CD4-positive, alpha-beta T cell treated with Interleukin-12 subunit alpha and Interleukin-12 subunit beta, for 1 hour (primary cell): ENCODE data around the gene OR2M3.
"Not testable (repeated sequence)": the region's sequence is repeated elsewhere in the genome, so short reads cannot be mapped to it uniquely, and the experiment has no call there.

Experiments used
- DNase-seq: peaks from one replicate; pipeline ENCODE4 v3.0.0-alpha.2; 2020

OR2M3 gene, protein sequence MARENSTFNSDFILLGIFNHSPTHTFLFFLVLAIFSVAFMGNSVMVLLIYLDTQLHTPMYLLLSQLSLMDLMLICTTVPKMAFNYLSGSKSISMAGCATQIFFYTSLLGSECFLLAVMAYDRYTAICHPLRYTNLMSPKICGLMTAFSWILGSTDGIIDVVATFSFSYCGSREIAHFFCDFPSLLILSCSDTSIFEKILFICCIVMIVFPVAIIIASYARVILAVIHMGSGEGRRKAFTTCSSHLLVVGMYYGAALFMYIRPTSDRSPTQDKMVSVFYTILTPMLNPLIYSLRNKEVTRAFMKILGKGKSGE

DNA sequence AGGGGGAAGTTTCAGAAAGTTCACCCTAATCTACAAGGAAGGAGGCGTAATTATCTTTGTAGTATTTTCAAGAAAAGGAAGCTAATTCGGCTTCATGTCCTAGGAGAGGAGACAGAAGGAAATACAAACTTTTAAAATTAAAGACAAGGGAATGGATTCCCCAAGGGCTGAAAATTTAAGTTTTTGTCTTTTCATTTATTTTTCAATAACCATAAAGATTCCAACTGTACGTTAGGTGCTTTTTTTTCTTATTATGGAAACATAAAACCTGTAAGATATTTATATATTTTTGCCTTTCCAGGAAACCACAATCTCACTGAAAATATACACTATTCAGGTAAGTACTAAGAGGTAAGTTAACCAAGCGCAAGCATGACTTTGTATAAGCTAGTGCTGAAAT lies at the start of gene OR2M3:
Gene OR2M3 (plus strand): TSS at position 301 of the 400 bp plus-strand sequence. CDS start 5,803 bp downstream, outside the sequence.
- DNase-seq, result no peak

DNA sequence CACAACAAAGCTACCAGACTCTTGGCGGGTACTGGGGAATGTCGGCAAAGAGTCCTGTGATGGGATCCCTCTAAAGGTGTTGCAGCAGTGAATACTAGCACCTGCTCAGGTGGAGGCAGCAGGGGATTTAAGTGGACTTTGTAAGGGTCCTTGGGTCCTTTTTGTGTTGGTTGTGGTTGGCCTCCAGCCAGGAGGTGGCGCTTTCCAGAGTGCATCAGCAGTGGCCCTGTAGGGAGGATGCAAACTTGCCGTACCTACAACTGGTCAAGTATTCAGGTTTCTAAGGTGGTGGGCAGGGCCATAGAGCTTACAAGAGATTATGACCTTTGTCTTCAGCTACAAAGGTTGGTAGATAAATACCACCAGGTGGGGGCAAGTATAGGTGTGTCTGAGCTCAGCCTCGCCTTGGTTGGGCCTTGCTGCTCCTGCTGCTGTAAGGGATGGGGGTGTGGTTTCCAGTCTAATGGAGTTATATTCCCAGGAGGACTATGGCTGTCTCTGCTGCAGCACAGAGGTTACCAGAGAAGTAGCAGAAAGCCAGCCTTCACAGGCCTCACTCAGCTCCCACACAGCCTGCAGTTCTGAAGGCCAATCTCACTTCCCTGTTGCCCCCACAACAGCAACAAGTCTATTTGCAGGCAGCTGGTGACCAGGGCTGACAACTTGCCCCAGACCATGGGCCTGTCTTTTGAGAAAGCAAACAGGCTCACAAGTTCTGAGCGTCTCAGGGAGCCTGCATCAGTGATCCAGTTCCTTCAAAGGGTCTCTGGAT lies 44.8 kb upstream of the OR2M3 start:
- no peak for DNase-seq

DNA sequence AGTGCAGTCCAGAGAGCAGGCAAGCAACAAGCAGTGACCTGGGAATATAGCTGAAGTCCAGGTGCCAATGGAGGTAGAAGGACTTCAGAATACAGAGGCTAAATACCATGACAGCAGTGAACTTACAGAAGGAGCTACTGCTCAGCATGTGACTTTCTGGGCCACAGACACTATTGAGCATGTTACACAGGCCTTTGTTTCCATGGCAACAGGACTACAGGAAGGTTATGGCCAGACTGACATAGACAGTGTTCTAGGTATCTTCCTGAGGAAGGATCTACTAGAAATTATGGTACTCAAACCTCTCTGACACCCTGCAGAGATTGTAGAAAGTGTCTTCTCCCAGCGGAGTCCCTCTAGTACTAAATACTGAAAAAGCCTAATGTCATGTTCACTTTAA lies 41.1 kb upstream of the OR2M3 start:
- DNase-seq, result no peak

DNA sequence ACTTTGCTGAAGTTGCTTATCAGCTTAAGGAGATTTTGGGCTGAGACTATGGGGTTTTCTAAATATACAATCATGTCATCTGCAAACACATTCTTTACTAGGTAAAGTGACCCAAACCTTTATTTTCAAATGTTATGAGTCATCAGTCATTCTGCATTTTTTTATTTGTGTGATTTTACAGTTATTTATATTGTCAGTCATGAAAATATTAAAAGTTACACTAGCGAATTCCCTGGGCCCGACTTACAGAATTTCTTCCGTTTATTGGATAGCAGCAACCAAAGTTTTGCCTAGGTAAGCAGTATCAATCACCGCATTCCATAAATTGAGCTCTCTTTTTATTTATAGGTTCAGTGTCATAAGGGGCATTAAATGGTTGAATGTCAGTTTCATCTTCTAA lies 38.3 kb upstream of the OR2M3 start:
- DNase-seq, result no peak

DNA sequence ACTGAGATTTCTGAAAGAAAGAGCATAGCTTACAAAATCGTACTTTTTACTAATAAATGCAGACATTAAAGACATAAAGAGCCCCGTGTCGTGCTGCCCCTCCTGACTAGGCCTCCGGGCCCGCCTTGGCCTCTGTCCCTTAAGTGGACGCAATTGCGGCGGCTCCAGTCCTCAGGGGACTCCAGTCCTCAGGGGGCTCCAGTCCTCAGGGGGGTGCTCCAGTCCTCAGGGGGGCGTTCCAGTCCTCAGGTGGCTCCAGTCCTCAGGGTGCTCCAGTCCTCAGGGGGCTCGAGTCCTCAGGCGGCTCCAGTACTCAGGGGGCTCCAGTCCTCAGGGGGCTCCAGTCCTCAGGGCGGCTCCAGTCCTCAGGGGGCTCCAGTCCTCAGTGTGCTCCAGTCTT lies 33.0 kb upstream of the OR2M3 start:
- no peak for DNase-seq

DNA sequence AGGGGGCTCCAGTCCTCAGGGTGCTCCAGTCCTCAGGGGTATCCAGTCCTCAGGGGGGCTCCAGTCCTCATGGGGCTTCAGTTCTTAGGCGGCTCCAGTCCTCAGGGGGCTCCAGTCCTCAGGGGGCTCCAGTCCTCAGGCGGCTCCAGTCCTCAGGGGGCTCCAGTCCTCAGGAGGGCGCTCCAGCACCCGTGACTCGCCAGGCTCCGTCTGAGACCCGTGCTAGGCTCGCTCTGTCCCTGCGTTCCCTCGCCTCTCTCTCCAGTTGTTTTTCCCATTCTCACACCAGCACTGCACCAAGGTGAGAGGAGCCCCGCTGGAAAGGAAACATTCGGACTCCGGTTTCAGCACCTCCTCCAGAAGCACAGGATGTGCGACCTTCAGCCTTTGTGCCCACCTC lies 31.9 kb upstream of the OR2M3 start:
- no peak for DNase-seq

DNA sequence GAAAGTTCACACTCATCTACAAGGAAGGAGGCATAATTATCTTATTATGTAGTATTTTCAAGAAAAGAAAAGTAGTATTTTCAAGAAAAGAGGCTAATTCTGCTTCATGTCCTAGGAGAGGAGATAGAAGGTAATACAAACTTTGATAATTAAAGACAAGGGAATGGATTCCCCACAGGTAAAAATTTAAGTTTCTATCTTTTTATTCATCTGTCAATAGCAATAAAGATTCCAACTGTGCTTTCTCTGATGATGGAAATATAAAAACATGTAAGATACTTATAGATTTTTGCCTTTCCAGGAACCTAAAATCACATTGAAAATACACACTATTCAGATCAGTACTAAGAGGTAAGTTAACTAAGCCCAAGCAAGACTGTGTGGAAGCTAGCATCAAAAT lies 22.5 kb upstream of the OR2M3 start, which contains the start of gene OR2M2:
Gene OR2M2 (plus strand): TSS at position 301 of the 400 bp plus-strand sequence. CDS start 5,165 bp downstream, outside the sequence.
- no peak for DNase-seq

DNA sequence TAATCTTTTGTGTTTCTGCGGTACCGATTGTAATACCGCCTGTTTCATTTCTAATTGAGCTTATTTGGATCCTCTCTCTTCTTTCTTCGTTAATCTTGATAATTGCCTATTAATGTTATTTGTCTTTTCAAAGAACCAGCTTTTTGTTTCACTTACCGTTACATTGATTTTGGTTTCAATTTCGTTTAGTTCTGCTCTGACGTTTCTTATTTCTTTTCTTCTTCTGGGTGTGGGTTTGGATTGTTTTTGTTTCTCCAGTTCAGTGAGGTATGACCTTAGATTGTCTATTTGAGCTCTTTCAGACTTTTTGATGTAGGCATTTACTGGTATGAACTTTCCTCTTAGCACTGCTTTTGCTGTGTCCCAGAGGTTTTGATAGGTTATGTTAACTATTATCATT lies 13.1 kb upstream of the OR2M3 start:
- no peak for DNase-seq

DNA sequence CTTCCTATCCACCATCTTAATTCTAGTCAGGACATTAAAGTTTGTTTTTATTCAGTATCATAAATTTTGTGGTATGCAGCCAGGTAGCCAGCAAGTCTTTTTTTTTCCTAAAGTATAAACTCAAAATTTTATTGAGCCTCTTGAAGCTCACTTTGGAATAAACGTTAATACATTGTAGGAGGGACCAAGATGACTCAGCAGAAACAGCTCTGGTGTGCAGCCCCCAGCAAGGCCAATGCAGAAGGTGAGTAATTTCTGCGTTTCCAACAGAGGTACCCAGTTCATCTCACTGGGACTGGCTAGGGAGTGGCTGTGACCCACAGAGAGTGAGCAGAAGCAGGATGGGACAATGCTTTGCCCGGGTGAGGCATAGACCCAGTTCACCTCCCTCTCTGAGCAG lies 9.7 kb upstream of the OR2M3 start:
- no peak for DNase-seq

DNA sequence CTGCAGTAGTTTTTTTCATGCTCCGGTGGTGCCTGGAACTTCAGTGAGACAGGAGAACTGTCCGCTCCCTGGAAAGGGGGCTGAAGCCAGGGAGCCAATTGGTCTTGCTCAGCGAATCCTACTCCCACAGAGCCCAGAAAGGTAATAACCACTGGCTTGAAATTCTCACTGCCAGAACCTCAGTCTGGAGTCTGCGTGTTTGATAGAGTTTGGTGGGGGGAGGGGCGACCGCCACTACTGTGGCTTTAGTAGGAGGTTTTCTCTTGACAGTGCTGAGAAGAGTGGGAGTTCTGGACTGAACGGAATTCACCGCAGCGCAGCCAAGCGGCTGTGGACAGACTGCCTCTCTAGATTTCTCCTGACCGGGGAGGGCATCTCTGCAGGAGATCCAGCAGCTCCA lies 8.0 kb upstream of the OR2M3 start:
- no peak for DNase-seq

DNA sequence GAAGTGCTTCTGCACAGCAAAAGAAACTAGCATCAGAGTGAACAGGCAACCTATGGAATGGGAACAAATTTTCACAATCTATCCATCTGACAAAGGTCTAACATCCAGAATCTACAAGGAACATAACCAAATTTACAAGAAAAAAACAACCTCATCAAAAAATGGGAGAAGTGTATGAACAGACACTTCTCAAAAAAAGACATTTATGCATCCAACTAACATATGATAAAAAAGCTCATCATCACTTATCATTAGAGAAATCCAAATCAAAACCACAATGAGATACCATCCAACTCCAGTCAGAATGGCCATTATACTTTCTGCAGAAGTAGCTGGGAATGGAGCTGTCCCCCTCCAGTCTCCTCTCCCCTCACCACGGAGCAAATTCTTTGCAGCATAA lies 2.9 kb upstream of the OR2M3 start:
- no peak for DNase-seq

DNA sequence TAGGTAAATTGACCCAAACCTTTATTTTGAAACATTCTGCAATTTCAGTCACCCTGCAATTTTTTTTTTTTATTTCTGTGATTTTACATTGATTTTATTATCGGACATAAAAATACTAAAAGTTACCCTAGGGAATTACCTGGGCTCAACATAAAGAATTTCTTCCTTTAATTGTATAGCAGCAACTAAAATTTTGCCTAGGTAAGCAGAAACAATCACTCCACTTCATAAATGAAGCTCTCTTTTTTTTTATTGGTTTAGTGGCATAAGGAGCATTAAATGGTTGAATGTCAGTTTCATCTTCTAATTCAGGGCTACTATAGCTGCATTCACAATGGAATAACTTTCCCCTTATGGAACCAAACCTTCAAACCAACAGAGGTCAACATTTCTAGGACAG lies 18.8 kb downstream of the OR2M3 start:
- no peak for DNase-seq

DNA sequence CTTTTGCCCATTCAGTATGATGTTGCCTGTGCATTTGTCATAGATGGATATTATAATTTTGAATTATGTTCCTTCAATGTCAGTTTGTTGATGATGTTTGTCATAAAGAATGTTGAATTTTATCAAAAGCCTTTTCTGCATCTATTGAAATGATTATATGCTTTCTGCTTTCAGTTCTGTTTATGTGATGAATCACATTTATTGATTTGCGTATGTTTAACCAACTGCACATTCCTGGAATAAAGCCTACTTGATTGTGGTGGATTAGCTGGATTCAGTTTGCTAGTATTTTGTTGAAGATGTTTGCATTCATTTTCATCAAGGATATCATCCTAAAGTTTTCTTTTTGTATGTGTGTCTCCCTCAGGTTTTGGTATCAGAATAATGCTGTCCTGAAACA lies 28.5 kb downstream of the OR2M3 start:
- DNase-seq, result no peak

DNA sequence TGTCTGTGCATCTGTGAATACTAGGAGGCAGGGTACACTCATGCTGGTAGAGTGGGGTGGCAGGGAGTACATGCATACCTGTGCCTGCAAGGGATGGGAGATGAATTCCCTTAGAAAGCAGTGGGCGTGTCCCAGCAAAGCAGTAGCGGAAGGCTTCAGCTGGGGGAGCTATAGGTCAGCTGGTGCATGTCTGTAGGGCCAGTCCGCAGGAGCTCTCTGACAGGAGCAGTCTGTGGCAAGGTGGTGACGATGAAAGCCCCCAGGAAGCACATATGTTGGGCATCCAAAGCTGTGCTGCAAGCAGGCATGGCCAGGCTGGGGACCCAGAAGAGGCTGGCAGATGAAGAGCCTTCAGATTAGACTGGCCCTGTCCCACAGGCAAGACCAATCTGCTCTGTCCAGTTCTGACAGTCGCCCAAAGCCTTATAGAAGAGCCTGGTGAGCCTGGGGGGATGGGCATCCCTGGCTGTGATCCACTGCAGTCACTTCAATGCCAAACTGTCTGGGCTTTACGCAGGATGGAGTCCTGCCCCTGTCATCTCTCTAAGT lies 32.4 kb downstream of the OR2M3 start:
- DNase-seq, result no peak

DNA sequence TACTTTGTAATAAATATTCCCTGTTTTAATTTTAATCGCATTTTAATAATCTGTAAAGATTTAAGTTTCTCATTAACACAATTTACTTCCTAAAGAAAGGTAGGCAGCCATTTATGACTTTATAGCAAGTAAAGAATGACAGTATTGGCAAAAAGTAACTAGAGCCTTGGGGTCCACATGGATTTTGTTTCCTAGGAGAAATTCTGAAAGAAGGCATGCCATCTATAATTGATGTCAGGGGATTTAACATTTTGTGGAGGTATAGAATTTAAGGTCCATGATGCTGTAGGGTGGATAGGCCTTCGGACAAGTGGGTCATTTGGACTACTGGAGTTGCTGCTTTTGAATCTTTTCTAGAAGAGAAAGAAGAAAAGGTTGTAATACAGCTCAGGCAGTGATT lies 34.1 kb downstream of the OR2M3 start, which contains the start of gene OR2M4:
Gene OR2M4 (plus strand): TSS at position 301 of the 400 bp plus-strand sequence. CDS start 7,512 bp downstream, outside the sequence.
- no peak for DNase-seq

DNA sequence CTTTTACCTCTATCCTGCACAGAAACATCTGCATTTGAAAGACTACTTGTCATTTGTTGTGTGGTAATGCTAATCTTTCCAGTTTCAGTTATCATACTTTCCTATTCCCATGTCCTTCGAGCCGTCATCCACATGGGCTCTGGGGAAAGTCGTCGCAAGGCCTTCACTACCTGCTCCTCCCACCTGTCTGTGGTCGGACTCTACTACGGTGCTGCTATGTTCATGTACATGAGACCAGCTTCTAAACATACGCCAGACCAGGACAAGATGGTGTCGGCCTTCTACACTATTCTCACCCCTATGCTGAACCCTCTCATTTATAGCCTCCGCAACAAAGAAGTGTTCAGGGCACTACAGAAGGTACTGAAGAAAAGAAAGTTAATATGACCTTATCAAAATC lies 42.4 kb downstream of the OR2M3 start:
- DNase-seq, result no peak

DNA sequence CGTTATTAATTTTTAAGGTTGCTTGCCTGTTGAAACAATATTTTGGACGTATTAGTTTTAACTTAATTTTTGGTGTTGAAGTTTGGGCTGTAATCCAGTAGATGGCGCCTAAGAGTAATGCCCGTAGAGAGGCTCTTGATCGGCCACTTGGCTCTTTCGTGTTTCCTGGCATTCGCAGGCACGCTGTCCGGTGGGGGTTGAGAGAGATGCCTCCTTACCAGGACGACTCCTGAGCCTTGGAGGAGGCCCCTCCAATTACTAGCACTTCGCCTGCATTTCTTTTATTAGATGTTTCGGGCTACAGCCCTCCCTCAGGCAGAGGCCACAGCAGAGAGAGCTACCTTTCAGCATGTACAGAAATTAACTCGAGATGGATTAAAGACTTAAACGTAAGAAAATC lies 46.1 kb downstream of the OR2M3 start:
- peak; percentile 26 for DNase-seq

DNA sequence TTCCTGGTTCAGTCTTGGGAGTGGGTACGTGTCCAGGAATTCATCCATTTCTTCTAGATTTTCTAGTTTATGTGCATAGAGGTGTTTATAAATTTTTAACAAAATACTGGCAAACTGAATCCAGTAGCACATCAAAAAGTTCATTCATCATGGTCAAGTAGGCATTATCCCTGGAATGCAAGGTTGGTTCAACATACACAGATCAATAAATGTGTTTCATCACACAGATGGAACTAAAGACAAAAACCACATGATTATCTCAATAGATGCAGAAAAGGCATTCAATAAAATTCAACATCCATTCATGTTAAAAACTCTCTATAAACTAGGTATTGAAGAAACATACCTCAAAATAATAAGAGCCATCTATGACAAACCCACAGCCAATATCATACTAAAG lies 62.2 kb downstream of the OR2M3 start:
- not testable (repeated sequence) for DNase-seq
